C4-2B (cell line): ENCODE results near the gene ARHGEF1.

Experiments used
- CTCF ChIP-seq: fragments of 450-650 bp; conservative IDR thresholded peaks from 2 replicates; pipeline ENCODE4 v1.5.1; 2017; ENCODE audit warnings: mild to moderate bottlenecking
- ZFX ChIP-seq: fragments of 450-650 bp; IDR thresholded peaks from 2 replicates; pipeline ENCODE4 v1.6.1; 2017

- no peak for TF ChIP-seq CTCF
- no peak for TF ChIP-seq ZFX
Observed at GRCh38 chr19:41866284-41866683, 16.7 kb upstream of the ARHGEF1 start.
